PC-3 (cell line): ENCODE measurements around the gene GNAI1. TPM values are rescaled to one million over a fixed set of nuclear protein-coding genes. Genes with fewer than 3 reads are reported as not detected.

ENCODE experiments used
- ATAC-seq: fragments of 200-7000 bp; cut with Tn5 transposase; 2 replicates; pipeline ENCODE4 v1.9.1; 2020; ENCODE audit warnings: mild to moderate bottlenecking, moderate library complexity
- BruUV-seq: library from RNA; stranded (reverse); fragments of 400-500 nt; replicated peaks from 2 replicates; lab custom pipeline; 2021; lab: Mats Ljungman, UMichigan
- CTCF ChIA-PET: fragments of 300-600 bp; sonication (Branson Sonifier 250); formaldehyde crosslinking; loops from one replicate; lab custom pipeline; 2022; ENCODE audit warnings: antibody characterized with exemption; lab: Charles Lee
- POLR2A ChIA-PET: fragments of 300-600 bp; sonication (Branson Sonifier 250); formaldehyde crosslinking; loops from one replicate; lab custom pipeline; 2022; ENCODE audit warnings: antibody characterized with exemption; ENCODE audit not compliant: unreplicated experiment; lab: Charles Lee
- DNase-seq: peaks from one replicate; pipeline ENCODE4 v3.0.0-alpha.2; 2015
- H2AFZ ChIP-seq: fragments of 300-600 bp; sonication (generic); 2 replicates; pipeline ENCODE4 v1.6.0; 2016; ENCODE audit warnings: antibody characterized with exemption, low read length
- H3F3A ChIP-seq: fragments of 300-600 bp; sonication (generic); one replicate; pipeline ENCODE4 v1.6.0; 2017; ENCODE audit warnings: antibody characterized with exemption, low read length, control low read depth, mild to moderate bottlenecking; ENCODE audit not compliant: unreplicated experiment
- H3K27ac ChIP-seq: fragments of 300-600 bp; sonication (generic); 2 replicates; pipeline ENCODE4 v1.5.1; 2016; ENCODE audit warnings: mild to moderate bottlenecking, low read length
- H3K27me3 ChIP-seq: fragments of 300-600 bp; sonication (generic); 2 replicates; pipeline ENCODE4 v1.6.1; 2016; ENCODE audit warnings: low read length, mixed read lengths
- H3K36me3 ChIP-seq: fragments of 300-600 bp; sonication (generic); 2 replicates; pipeline ENCODE4 v1.6.1; 2016; ENCODE audit warnings: low read depth, mixed run types, low read length, mixed read lengths
- H3K4me1 ChIP-seq: fragments of 300-600 bp; sonication (generic); 2 replicates; pipeline ENCODE4 v1.5.1; 2016; ENCODE audit warnings: low read length; ENCODE audit not compliant: insufficient read depth
- H3K4me2 ChIP-seq: fragments of 300-600 bp; sonication (generic); 2 replicates; pipeline ENCODE4 v1.6.0; 2016; ENCODE audit warnings: low read length
- H3K4me3 ChIP-seq: fragments of 300-600 bp; sonication (generic); 2 replicates; pipeline ENCODE4 v1.5.1; 2016; ENCODE audit warnings: mild to moderate bottlenecking, low read length, mixed read lengths
- H3K79me2 ChIP-seq: fragments of 300-600 bp; sonication (generic); 2 replicates; pipeline ENCODE4 v1.6.1; 2017; ENCODE audit warnings: low read length, mixed read lengths
- H3K9ac ChIP-seq: fragments of 300-600 bp; sonication (generic); 2 replicates; pipeline ENCODE4 v1.6.0; 2016; ENCODE audit warnings: mild to moderate bottlenecking, low read length
- H3K9me2 ChIP-seq: fragments of 300-600 bp; sonication (generic); replicated peaks from 2 replicates; pipeline ENCODE4 v1.6.1; 2016; ENCODE audit warnings: mixed run types, low read length, mixed read lengths
- H3K9me3 ChIP-seq: fragments of 300-600 bp; sonication (generic); 2 replicates; pipeline ENCODE4 v1.6.1; 2016; ENCODE audit warnings: low read length, mixed read lengths
- H4K20me1 ChIP-seq: fragments of 300-600 bp; sonication (generic); 2 replicates; pipeline ENCODE4 v1.6.1; 2016; ENCODE audit warnings: low read length, mixed read lengths
- EZH2 ChIP-seq: fragments of 300-600 bp; sonication (generic); IDR thresholded peaks from one replicate; pipeline ENCODE4 v1.6.1; 2017; ENCODE audit warnings: antibody characterized with exemption, mild to moderate bottlenecking, low read length; ENCODE audit not compliant: unreplicated experiment
- EZH2phosphoT487 ChIP-seq: fragments of 300-600 bp; sonication (generic); IDR thresholded peaks from 2 replicates; pipeline ENCODE4 v1.6.1; 2018; ENCODE audit warnings: mild to moderate bottlenecking, antibody characterized with exemption, low read length, borderline replicate concordance
- intact Hi-C: fragments of 100-400 bp; cut with micrococcal nuclease; formaldehyde crosslinking; loops from 2 replicates; pipeline ENCODE4 v1.9.0; 2023
- total RNA-seq: library from RNA; depleted of rRNA; stranded (reverse); fragments of >200 nt; gene quantifications from 2 replicates; pipeline ENCODE4 v1.2.3, GENCODE V29; 2014
- TF ChIP-seq, protein P1 (sequence below): fragments of 300-600 bp; sonication (generic); conservative IDR thresholded peaks from 2 replicates; pipeline ENCODE4 v1.5.1; 2017; ENCODE audit warnings: antibody characterized with exemption, low read depth, mild to moderate bottlenecking, low read length

The GNAI1 gene
- total RNA-seq, 1 experiment from 2014 or later, result 16.9 TPM

DNA sequence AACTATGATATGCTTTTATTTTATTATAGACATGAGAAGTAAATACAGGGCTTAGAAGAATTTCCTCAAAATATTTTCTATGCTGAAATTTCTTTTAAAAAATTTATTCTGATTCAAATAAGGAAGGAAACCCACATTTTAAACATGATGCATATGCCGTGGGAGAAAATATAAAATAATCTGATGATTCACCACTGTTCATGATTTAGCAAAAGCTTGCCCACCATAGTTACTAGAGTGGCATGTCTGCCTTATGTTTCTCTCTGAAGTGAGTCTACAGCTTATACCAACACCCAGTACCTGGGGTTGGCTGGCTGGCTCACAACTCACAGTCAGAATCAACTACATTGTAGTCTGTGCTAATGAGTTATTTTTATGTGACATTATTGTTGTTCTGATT is 102.0 kb downstream of the GNAI1 start:
- no peaks in the 10 kb centered on the region for H3K27me3 ChIP-seq
- no peak overlapping the region for H3K27ac ChIP-seq
- TF ChIP-seq EZH2 (no peak), EZH2phosphoT487 (no peak)
- TF ChIP-seq, protein P1, sequence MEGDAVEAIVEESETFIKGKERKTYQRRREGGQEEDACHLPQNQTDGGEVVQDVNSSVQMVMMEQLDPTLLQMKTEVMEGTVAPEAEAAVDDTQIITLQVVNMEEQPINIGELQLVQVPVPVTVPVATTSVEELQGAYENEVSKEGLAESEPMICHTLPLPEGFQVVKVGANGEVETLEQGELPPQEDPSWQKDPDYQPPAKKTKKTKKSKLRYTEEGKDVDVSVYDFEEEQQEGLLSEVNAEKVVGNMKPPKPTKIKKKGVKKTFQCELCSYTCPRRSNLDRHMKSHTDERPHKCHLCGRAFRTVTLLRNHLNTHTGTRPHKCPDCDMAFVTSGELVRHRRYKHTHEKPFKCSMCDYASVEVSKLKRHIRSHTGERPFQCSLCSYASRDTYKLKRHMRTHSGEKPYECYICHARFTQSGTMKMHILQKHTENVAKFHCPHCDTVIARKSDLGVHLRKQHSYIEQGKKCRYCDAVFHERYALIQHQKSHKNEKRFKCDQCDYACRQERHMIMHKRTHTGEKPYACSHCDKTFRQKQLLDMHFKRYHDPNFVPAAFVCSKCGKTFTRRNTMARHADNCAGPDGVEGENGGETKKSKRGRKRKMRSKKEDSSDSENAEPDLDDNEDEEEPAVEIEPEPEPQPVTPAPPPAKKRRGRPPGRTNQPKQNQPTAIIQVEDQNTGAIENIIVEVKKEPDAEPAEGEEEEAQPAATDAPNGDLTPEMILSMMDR, result no peak
- H3K4me2 ChIP-seq, result no peak overlapping the region
- H3F3A ChIP-seq, result no peaks in the 10 kb centered on the region
- no peaks in the 10 kb centered on the region for H3K9me3 ChIP-seq
- no peak for DNase-seq
- H3K79me2 ChIP-seq, result no peaks in the 10 kb centered on the region
- no peaks in the 10 kb centered on the region for H4K20me1 ChIP-seq
- no peak overlapping the region for H2AFZ ChIP-seq
- BruUV-seq, result no TSS peak
- no peak overlapping the region for H3K9ac ChIP-seq
- intact Hi-C loops, result no loop called here
- no peaks in the 10 kb centered on the region for H3K9me2 ChIP-seq
- no peak overlapping the region for H3K4me3 ChIP-seq
- peaks cover 16% of the 10 kb centered on the region for H3K4me1 ChIP-seq
- ChIA-PET CTCF (no interaction called here), POLR2A (no interaction called here)
- ATAC-seq, result no peak
- no peaks in the 10 kb centered on the region for H3K36me3 ChIP-seq

DNA sequence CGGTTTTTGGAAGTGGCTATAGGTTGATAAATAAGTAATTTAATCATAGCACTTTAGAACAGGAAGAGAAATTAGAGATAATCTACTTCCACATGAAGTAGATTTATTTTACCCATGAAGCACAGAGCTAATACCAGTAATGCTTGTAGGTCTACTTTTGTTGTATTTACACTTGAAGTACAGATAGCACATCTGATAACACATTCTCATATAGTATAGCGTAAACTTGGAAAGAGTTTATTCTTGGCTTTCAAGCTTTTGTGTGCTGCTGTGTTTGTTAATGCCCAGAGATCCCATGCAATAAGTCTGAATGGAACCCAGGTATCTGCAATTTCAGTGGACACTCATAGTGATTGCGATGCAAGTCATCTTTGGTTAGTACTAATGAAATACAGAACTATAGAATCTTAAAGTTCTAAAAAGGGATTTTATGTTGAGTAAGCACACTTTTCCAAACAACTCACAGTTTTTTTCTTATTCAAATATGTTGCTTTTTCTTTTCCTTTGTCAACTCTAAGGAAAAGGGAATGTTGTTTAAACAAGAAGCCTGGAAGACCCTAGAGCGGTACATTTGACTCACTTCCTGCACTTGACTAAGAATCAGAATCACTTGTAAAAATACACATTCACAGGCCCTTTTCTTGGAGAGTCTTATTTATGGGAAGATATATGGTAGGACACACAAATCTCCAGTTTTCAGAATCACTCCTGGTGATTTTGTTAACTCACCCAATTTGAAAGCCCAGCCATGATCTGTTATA is 105.8 kb downstream of the GNAI1 start:
- H4K20me1 ChIP-seq, result no peaks in the 10 kb centered on the region
- DNase-seq, result peak; percentile 43
- H3K9me2 ChIP-seq, result 0 out of 2 replicates have a peak, but pooled peaks cover 4% of the 10 kb centered on the region
- no peaks in the 10 kb centered on the region for H3K79me2 ChIP-seq
- ATAC-seq, result peak; percentile 75
- no TSS peak for BruUV-seq
- ChIA-PET CTCF (no interaction called here), POLR2A (no interaction called here)
- intact Hi-C loops, result no loop called here
- H3K36me3 ChIP-seq, result no peaks in the 10 kb centered on the region
- H3K4me2 ChIP-seq, result 0 out of 2 replicates have a peak overlapping the region, but pooled peaks have one; percentile 23
- peak overlapping the region; percentile 23 for H3K27ac ChIP-seq
- H3F3A ChIP-seq, result no peaks in the 10 kb centered on the region
- H2AFZ ChIP-seq, result no peak overlapping the region
- H3K9ac ChIP-seq, result no peak overlapping the region
- H3K27me3 ChIP-seq, result no peaks in the 10 kb centered on the region
- no peak overlapping the region for H3K4me3 ChIP-seq
- H3K4me1 ChIP-seq, result peaks cover 10% of the 10 kb centered on the region; the same call in 1 of the 2 replicates
- TF ChIP-seq, protein P1, result no peak
- no peak for TF ChIP-seq EZH2
- no peak for TF ChIP-seq EZH2phosphoT487
- H3K9me3 ChIP-seq, result no peaks in the 10 kb centered on the region

GRCh38 chr7:80241671-80242070 is 107.0 kb downstream of the GNAI1 start:
- H3K9me3 ChIP-seq, result no peaks in the 10 kb centered on the region
- no TSS peak for BruUV-seq
- ChIA-PET POLR2A (no interaction called here), CTCF (no interaction called here)
- H3K27me3 ChIP-seq, result no peaks in the 10 kb centered on the region
- no peaks in the 10 kb centered on the region for H3F3A ChIP-seq
- H3K79me2 ChIP-seq, result no peaks in the 10 kb centered on the region
- peaks cover 10% of the 10 kb centered on the region; the same call in 1 of the 2 replicates for H3K4me1 ChIP-seq
- H2AFZ ChIP-seq, result no peak overlapping the region
- intact Hi-C loops, result no loop called here
- H3K4me2 ChIP-seq, result no peak overlapping the region
- no peak overlapping the region for H3K4me3 ChIP-seq
- ATAC-seq (no peak), DNase-seq (no peak)
- H3K36me3 ChIP-seq, result no peaks in the 10 kb centered on the region
- no peak for TF ChIP-seq EZH2
- TF ChIP-seq, protein P1, result no peak
- no peak for TF ChIP-seq EZH2phosphoT487
- no peak overlapping the region for H3K9ac ChIP-seq
- H3K27ac ChIP-seq, result no peak overlapping the region
- H4K20me1 ChIP-seq, result no peaks in the 10 kb centered on the region
- 0 out of 2 replicates have a peak, but pooled peaks cover 4% of the 10 kb centered on the region for H3K9me2 ChIP-seq
